SK-MEL-5 (cell line): Measurements from ENCODE around the gene C1orf198. TPM values are rescaled to one million over a fixed set of nuclear protein-coding genes. Genes with fewer than 3 reads are reported as not detected.

Experiments used
- DNase-seq: peaks from one replicate; pipeline ENCODE4 v3.0.0-alpha.2; 2016; ENCODE audit warnings: low read depth, low spot score
- in situ Hi-C: cut with HindIII; loops from 2 replicates; pipeline ENCODE4 v1.10.0; 2016; ENCODE audit warnings: low sequenced_read_pairs, high pct_unique_total_duplicates, low pct_unique_long_range_greater_than_20kb
- polyA plus RNA-seq, 2 experiments: library from polyadenylated mRNA; depleted of rRNA; stranded (reverse); fragments of >200 nt; gene quantifications; 2 replicates each; pipeline ENCODE4 v1.2.3, GENCODE V29; 2015
- total RNA-seq: library from RNA; depleted of rRNA; stranded (reverse); fragments of >200 nt; shearing (Covaris generic); gene quantifications from 2 replicates; pipeline ENCODE4 v1.2.3, GENCODE V29; 2014; rRNA removed

The C1orf198 gene
- 23.9 and 24.3 TPM in 2 replicates for total RNA-seq
- 24.1 and 31.2 TPM in 2 replicates for polyA plus RNA-seq (2015; cell fraction: cytosol; rRNA removed)
- polyA plus RNA-seq (2015; cell fraction: nucleus; rRNA removed), result 11.8 and 18.5 TPM in 2 replicates

DNA sequence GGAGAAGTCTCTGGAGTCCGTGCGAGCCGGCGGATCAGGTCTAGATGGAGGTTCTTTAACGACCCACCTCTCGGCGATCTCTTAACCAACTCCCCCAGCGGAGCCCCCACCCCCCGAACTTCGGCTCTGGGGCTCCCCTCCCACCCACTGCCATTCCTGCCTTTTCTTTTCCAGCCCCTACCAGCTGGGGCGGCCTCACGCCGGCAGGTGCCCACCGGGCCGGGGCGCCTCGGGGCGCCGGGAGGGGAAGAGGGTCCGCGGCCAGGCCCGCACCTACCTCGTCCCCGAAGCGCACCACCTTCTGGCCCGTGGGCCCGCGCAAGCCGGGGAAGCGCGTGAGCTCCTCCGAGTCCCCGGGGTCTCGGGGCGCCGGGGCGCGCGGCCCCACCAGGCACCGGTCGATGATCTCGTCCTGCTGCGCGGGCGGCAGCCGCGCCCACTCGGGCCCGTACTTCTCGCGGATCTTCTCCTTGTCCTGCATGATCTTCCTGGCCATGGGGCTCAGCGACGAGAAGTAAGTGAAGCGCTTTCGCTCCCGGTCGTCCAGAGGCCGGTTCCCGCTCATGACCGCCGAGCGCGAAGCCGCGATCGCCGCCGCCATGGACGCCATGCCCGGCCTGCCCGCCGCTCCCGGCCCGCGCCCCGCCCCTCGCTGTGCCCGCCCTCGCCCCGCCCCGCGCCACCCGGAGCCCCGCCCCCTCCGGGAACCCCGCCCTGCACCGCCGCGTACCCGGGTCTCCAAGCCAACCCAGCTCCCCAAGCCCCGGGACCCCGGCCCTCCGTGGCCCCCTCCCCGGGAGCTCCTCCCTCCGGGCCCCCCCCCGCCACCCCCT is at the start of gene C1orf198:
Gene C1orf198, minus strand, starts transcription at position 619 of the 833 bp plus-strand sequence. Its CDS starts 9 bp downstream, at position 610.
- peak; percentile 51 for DNase-seq
- in situ Hi-C loops, result no loop called here

GRCh38 chr1:230917284-230918135 is 49.2 kb upstream of the C1orf198 start:
- in situ Hi-C loops, result no loop called here
- peak; percentile 91 for DNase-seq

DNA sequence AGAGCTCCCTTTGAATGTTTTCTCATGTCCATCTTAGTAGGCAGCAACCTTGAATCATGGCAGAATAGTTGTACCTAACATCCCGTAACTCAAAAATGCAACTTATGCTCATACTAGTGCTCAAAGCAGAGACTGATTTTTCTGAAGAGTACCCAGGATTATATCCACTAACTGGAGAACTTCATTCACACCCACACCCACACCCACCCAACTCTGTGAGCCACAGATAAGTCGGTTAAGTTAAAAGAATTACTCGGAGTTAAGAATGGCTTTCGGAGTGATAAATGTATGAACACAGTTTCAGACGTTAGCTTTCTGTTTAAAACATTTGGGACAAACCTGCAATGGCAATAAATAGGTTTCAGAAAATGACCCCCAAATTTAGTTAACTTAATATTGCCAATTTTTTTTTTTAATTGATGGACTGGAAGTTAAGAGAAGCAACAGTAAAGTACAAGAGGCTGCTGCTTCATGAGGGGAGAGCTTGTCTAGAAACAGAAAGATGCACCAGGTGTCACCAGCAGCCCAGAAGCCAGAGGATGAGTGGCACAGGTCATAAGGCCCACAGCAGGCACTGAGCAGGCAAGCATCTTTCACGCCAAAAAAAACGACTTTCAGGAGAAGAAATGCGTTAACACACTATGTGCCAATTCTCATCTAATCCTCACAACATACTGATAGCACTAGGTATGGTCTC is 48.4 kb upstream of the C1orf198 start:
- DNase-seq, result no peak
- in situ Hi-C loops, result no loop called here

DNA sequence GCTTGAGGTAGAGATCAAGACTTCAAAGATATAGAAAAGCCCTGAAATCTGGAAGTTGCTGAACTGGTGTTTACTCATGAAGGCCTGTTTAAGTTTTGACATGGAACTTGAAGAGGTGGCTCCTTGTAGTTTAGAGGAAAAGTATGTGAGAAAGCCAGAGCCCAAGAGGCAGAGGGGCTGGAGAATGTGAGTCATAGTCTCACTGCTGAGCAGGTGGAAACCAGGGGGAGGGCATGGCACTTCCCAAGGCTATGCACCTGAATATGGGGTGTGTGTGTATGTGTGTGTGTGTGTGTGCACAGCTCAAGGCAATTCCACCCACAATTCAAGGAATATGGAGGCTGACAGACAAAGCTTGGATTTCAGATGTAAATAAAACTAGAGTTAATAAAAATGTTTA is 46.8 kb upstream of the C1orf198 start:
- DNase-seq, result no peak
- in situ Hi-C loops, result no loop called here

DNA sequence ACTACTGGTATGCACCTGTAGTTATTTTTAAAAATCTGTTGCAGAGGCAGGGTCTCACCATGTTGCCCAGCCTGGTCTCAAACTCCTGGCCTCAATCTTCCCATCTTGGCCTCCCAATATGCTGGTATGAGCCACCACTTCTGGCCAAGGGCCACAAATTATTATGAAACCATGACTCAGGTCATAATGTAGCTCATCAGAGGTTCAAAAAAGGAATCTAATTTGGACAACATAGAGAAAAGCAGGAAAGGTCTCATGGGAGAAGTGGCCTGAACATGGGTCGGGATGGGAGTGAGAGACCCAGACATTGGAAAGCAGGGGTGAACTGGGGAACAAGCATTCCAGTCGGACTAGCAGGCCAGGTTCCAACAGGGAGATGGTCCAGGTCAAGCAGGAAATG is 45.2 kb upstream of the C1orf198 start:
- no peak for DNase-seq
- in situ Hi-C loops, result no loop called here

DNA sequence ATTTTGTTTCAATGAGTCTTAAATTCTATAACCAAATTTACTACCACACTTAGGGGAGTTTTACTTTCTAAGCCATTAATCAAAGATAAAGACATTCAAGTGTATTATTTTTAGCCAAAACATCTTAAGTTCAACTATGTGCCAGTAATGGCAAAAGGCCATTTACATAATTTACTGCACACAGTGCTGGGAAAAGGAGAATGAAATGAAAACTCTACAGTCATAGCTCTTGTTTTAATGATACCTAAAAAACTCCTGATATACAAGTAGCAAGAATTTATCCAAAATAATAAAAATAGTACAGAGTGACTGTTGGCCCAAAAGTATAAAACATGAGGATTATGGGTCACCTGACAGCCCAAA is 42.4 kb upstream of the C1orf198 start:
- in situ Hi-C loops, result no loop called here
- DNase-seq, result no peak

- in situ Hi-C loops, result no loop called here
- no peak for DNase-seq
Measured at GRCh38 chr1:230909974-230910754, 41.8 kb upstream of the C1orf198 start.

GRCh38 chr1:230907472-230908205 is 39.3 kb upstream of the C1orf198 start:
- no peak for DNase-seq
- in situ Hi-C loops, result no loop called here

- in situ Hi-C loops, result no loop called here
- DNase-seq, result peak; percentile 72
Measured at GRCh38 chr1:230906226-230906625, 37.9 kb upstream of the C1orf198 start.

- peak; percentile 86 for DNase-seq
- in situ Hi-C loops, result no loop called here
Measured at GRCh38 chr1:230905733-230906132, 37.4 kb upstream of the C1orf198 start.

DNA sequence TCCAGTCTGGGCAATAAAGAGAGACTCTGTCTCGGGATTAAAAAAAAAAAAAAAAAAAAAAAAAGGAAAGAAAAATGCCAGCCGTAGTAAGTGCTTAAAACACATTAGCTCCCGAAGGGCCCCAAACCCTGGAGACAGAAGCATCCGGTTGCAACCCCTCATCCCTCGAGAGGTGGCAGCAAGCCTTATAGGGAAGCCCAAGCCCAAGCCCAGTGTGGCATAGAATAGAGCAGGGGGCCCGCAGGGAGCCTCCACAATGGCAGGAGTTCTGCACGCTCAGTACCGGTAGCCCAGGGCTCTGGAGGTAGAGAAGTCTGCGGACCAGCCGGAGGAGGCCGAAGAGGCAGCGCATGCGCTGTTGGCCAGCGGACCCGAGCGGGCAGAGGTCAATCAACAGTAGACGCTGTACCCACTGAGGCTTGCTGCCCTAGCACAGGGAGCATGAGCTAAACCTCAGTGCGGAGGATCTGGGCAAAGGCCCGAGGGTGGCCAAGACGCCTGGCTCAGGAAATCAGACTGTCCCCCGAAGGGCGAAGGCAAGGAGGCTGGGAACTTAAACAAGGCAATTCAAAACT is 34.1 kb upstream of the C1orf198 start:
- no peak for DNase-seq
- in situ Hi-C loops, result no loop called here

DNA sequence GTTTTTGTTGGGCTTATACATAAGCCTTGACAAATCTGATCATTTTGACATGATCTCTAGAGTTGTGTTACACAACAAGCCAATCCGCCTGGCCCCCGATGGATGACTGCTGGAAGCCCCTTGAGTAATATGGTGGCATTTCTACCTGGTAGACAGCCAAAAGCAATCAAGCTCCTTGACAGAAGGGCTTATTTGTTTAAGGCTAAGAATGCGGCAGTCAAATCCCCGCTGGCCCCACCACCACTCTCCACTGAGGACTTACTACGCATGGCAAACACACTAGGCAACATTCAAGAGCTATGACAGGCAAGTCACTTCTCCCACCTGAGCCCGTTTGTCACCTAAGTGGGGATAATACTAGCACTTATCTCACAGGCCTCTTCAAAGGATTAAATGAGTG is 33.4 kb upstream of the C1orf198 start:
- DNase-seq, result no peak
- in situ Hi-C loops, result no loop called here

DNA sequence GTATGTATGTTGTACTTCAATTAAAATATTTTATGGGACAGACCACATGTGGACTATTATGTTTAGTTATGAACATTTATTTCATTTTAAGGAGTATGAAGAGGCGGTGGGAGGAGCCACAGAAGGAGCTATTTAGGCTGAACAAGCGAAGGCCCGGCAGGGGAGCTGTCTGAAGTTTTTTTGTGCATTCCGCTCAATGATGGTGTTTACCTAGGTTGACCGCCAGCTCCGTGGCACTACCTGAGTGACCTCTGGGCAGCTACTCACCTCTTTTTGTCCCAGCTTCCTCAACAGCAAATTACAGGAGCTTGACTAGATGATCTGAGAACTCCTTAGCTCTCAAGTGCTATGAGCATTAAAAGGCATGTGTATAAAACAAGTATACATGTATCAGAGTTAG is 32.7 kb upstream of the C1orf198 start:
- in situ Hi-C loops, result no loop called here
- no peak for DNase-seq

- no peak for DNase-seq
- in situ Hi-C loops, result no loop called here
Measured at GRCh38 chr1:230899841-230900251, 31.5 kb upstream of the C1orf198 start.

GRCh38 chr1:230898748-230899147 is 30.4 kb upstream of the C1orf198 start:
- no peak for DNase-seq
- in situ Hi-C loops, result no loop called here

GRCh38 chr1:230898144-230898543 is 29.8 kb upstream of the C1orf198 start:
- no peak for DNase-seq
- in situ Hi-C loops, result no loop called here
